HepG2 (cell line): Measurements from ENCODE around the gene PRDM11. TPM values are rescaled to one million over a fixed set of nuclear protein-coding genes. Genes with fewer than 3 reads are reported as not detected.

Experiments used
- ATAC-seq: fragments of 200-7000 bp; cut with Tn5 transposase; 3 replicates; pipeline ENCODE4 v1.9.1; 2020; ENCODE audit warnings: mild to moderate bottlenecking, moderate library complexity
- BruUV-seq: library from RNA; stranded (reverse); fragments of 400-500 nt; replicated peaks from 2 replicates; lab custom pipeline; 2021; lab: Mats Ljungman, UMichigan
- CTCF ChIA-PET: fragments of 300-600 bp; formaldehyde crosslinking; extraction: SDS; loops from one replicate; lab custom pipeline; 2021; ENCODE audit warnings: low total read pairs, inconsistent platforms, low intra/inter-chr PET ratio; lab: Yijun Ruan, JAX
- POLR2A ChIA-PET: fragments of 350-600 bp; sonication (Branson Sonifier 250); formaldehyde crosslinking; loops from one replicate; lab custom pipeline; 2020; ENCODE audit warnings: antibody characterized with exemption, inconsistent platforms; lab: Yijun Ruan, JAX
- DNase-seq: peaks from one replicate; pipeline ENCODE4 v3.0.0-alpha.2; 2015; ENCODE audit warnings: low spot score
- FAIRE-seq: peaks from 3 replicates; lab custom pipeline; 2011; peaks lifted over from hg19 to GRCh38; lab: Jason Lieb, UNC
- H2AFZ ChIP-seq: one replicate; pipeline ENCODE4 v1.6.1; 2011; ENCODE audit warnings: low read length, inconsistent platforms
- H3K27ac ChIP-seq: fragments of 300-600 bp; 3 replicates; pipeline ENCODE4 v1.8.0; 2011; ENCODE audit warnings: mixed run types, mild to moderate bottlenecking, mixed read lengths, low read length, inconsistent platforms; ENCODE audit not compliant: insufficient read depth; ENCODE audit errors: extremely low read length
- H3K27me3 ChIP-seq, 2 experiments: fragments of 200-600 bp in 1 of 2; 2 replicates in 1 of 2; 3 replicates in 1 of 2; pipeline versions ENCODE4 v1.6.0 to v1.8.0; 2011; ENCODE audit warnings: low read length in 2 of 2, mild to moderate bottlenecking in 2 of 2, moderate library complexity in 2 of 2, inconsistent platforms in 1 of 2; ENCODE audit not compliant: insufficient read depth in 2 of 2, control insufficient read depth in 1 of 2
- H3K36me3 ChIP-seq, 2 experiments: fragments of 200-600 bp in 1 of 2; replicated peaks in 1 of 2; 2 replicates in 1 of 2; 3 replicates in 1 of 2; pipeline versions ENCODE4 v1.5.1 to v1.8.0; 2011; ENCODE audit warnings: low read length in 2 of 2, inconsistent platforms in 1 of 2; ENCODE audit not compliant: insufficient read depth in 2 of 2, control insufficient read depth in 1 of 2
- H3K4me1 ChIP-seq: 2 replicates; pipeline ENCODE4 v1.5.1; 2012; ENCODE audit warnings: low read length, inconsistent platforms; ENCODE audit not compliant: insufficient read depth
- H3K4me2 ChIP-seq: 2 replicates; pipeline ENCODE4 v1.6.0; 2011; ENCODE audit warnings: low read depth, low read length, inconsistent platforms
- H3K4me3 ChIP-seq, 3 experiments: fragments of 200-600 bp in 1 of 3; sonication (generic), shearing (Covaris generic) in 1 of 3; replicated peaks in 1 of 3; 2 replicates each; pipeline ENCODE4 v1.5.1; 2011 to 2016; ENCODE audit warnings: low read length in 3 of 3, inconsistent platforms in 2 of 3, low read depth in 2 of 3, mild to moderate bottlenecking in 2 of 3, control low read depth in 1 of 3, mixed read lengths in 1 of 3; ENCODE audit not compliant: insufficient read depth in 1 of 3
- H3K79me2 ChIP-seq: one replicate; pipeline ENCODE4 v1.6.1; 2011; ENCODE audit warnings: low read length, inconsistent platforms; ENCODE audit not compliant: insufficient read depth
- H3K9ac ChIP-seq: 2 replicates; pipeline ENCODE4 v1.6.0; 2011; ENCODE audit warnings: mild to moderate bottlenecking, low read depth, low read length, inconsistent platforms; ENCODE audit not compliant: insufficient read depth
- H3K9me3 ChIP-seq: 2 replicates; pipeline ENCODE4 v1.5.1; 2012; ENCODE audit warnings: mild to moderate bottlenecking, low read length
- H4K20me1 ChIP-seq: 2 replicates; pipeline ENCODE4 v1.6.0; 2011; ENCODE audit warnings: inconsistent platforms, mild to moderate bottlenecking, low read length, moderate library complexity; ENCODE audit not compliant: insufficient read depth
- KMT2A ChIP-seq: sonication (generic); formaldehyde crosslinking; IDR thresholded peaks from 2 replicates; pipeline ENCODE4 v1.4.0; 2020; ENCODE audit warnings: missing genetic modification reagents
- PRMT3 ChIP-seq: sonication (generic); formaldehyde crosslinking; IDR thresholded peaks from 2 replicates; pipeline ENCODE4 v1.8.1; 2022; ENCODE audit warnings: low read depth, mild to moderate bottlenecking, moderate library complexity, missing genetic modification reagents, borderline replicate concordance
- SOX5 ChIP-seq: IDR thresholded peaks from 2 replicates; pipeline ENCODE4 v1.6.1; 2016; ENCODE audit warnings: borderline replicate concordance
- ZBTB3 ChIP-seq: sonication (generic); formaldehyde crosslinking; IDR thresholded peaks from 2 replicates; pipeline ENCODE4 v1.4.0; 2020; ENCODE audit warnings: low read depth, mild to moderate bottlenecking, moderate library complexity, missing genetic modification reagents, borderline replicate concordance
- ZNF282 ChIP-seq: fragments of 450-650 bp; IDR thresholded peaks from 2 replicates; pipeline ENCODE4 v1.6.1; 2018; ENCODE audit not compliant: partially characterized antibody
- ZNF607 ChIP-seq: sonication (generic); formaldehyde crosslinking; IDR thresholded peaks from 2 replicates; pipeline ENCODE4 v1.5.1; 2020; ENCODE audit warnings: missing genetic modification reagents, mild to moderate bottlenecking, borderline replicate concordance
- ZNF644 ChIP-seq: IDR thresholded peaks from 2 replicates; pipeline ENCODE4 v1.6.1; 2016; ENCODE audit warnings: low read depth
- ZNF761 ChIP-seq: sonication (generic); formaldehyde crosslinking; conservative IDR thresholded peaks from 2 replicates; pipeline ENCODE4 v1.4.0; 2020; ENCODE audit warnings: mild to moderate bottlenecking, missing genetic modification reagents
- ZSCAN29 ChIP-seq: sonication (generic); formaldehyde crosslinking; conservative IDR thresholded peaks from 2 replicates; pipeline ENCODE4 v1.4.0; 2020; ENCODE audit warnings: mild to moderate bottlenecking, missing genetic modification reagents
- WGBS: methylation state at CpG from one replicate; pipeline ENCODE4 v1.1.6; 2017; ENCODE audit warnings: low lambda C conversion rate; 5-methylcytosine and 5-hydroxymethylcytosine counted together
- in situ Hi-C: cut with HindIII; loops from 2 replicates; pipeline ENCODE4 v1.10.0; 2017; ENCODE audit warnings: low pct_unique_long_range_greater_than_20kb; ENCODE audit not compliant: extremely low pct_ligation_motif_present
- intact Hi-C: fragments of 100-400 bp; cut with micrococcal nuclease; formaldehyde crosslinking; loops from one replicate; pipeline ENCODE4 v1.10.0; 2022; ENCODE audit not compliant: unreplicated experiment
- polyA plus RNA-seq, 8 experiments: library from polyadenylated mRNA; depleted of rRNA in 3 of 8; stranded (reverse) in 7 of 8; unstranded in 1 of 8; fragments of >200 nt; fragmentation: Illumina TruSeq in 4 of 8; extraction: Trizol in 4 of 8; gene quantifications; 2 replicates each; pipeline versions ENCODE4 v1.2.1 to v1.2.3, GENCODE V29; 2011 to 2016; ENCODE audit warnings: low read depth in 4 of 8, missing spikeins in 1 of 8, mixed read lengths in 1 of 8; ENCODE audit not compliant: insufficient read depth in 1 of 8
- total RNA-seq, 5 experiments: library from RNA; depleted of rRNA; stranded (reverse); fragments of >200 nt; fragmentation: Illumina TruSeq; extraction: Trizol; gene quantifications; 2 replicates each; pipeline ENCODE4 v1.2.3, GENCODE V29; 2016; ENCODE audit warnings: low read depth in 1 of 5
- TF ChIP-seq, protein P1 (sequence below): sonication (generic); formaldehyde crosslinking; IDR thresholded peaks from 2 replicates; pipeline ENCODE4 v1.5.0; 2020; ENCODE audit warnings: missing genetic modification reagents
- TF ChIP-seq, protein P2 (sequence below): sonication (generic); formaldehyde crosslinking; IDR thresholded peaks from 2 replicates; pipeline ENCODE4 v1.5.0; 2020; ENCODE audit warnings: mild to moderate bottlenecking, missing genetic modification reagents, moderate library complexity

PRDM11 gene
- total and polyA plus RNA-seq, 2 of the 13 experiments (the other 11 are each of a cell fraction or from before 2014, with no cell fraction given), result 3.4 to 4.7 TPM

DNA sequence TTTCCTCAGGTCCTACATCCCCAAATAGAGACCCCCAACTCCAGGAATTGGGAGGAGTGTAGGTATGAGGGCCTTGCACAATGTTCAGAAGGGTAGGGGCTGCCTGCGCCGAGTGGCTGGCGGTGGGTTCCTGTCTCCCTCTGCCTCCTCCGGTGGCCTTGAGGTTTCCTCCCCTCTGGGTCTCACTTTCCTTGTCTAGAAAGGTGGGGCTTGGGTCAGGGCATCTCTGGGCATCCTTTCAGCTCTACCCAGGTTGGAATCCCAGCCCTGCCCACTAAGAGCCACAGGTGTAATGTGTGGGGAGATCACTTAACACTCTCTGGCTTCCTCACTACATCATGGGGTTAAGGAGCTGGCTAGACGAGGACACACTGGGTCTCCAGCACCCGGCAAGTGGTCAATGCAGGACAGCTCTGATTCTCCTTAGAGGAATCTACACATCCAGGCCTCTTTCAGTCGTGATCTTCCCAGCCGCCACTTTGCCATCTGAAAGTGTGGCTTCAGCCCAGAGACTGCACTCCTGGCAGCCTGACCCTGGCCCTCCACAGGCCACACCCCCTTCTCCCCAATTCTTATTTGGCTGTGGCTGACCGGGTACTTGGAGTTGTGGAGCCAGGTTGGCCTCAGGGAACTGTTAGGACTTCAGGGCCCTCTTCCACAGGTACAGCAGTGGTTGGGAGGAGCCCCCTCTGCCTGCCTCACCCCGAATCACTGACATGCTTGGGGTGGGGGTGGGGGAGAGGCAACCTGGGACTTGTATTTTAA, 22.1 kb downstream of the PRDM11 start:
- POLR2A ChIA-PET, result no interaction called here
- H3K79me2 ChIP-seq, result no peaks in the 10 kb centered on the region

More for the DNA sequence above, 22.1 kb downstream of the PRDM11 start:
- BruUV-seq, result no TSS peak
- Histone ChIP-seq H3K4me1 (peaks cover 20% of the 10 kb centered on the region), H2AFZ (no peak overlapping the region), H3K4me3 (no peak overlapping the region), H3K9ac (no peak overlapping the region), H3K4me2 (no peak overlapping the region), H3K36me3 (no peaks in the 10 kb centered on the region), H3K27ac (no peak overlapping the region), H3K9me3 (no peaks in the 10 kb centered on the region), H3K27me3 (no peaks in the 10 kb centered on the region), H4K20me1 (no peaks in the 10 kb centered on the region)
- in situ Hi-C loops (no loop called here), intact Hi-C loops (no loop called here)
- no peak for DNase-seq
- no peak for ATAC-seq
- TF ChIP-seq SOX5 (CRISPR knock-in tag) (no peak), ZSCAN29 (CRISPR knock-in tag) (no peak), ZNF282 (no peak), ZNF644 (CRISPR knock-in tag) (no peak), ZBTB3 (no peak), ZNF607 (CRISPR knock-in tag) (no peak), ZNF761 (CRISPR knock-in tag) (no peak), KMT2A (no peak), PRMT3 (CRISPR knock-in tag) (no peak)
- TF ChIP-seq, protein P1, sequence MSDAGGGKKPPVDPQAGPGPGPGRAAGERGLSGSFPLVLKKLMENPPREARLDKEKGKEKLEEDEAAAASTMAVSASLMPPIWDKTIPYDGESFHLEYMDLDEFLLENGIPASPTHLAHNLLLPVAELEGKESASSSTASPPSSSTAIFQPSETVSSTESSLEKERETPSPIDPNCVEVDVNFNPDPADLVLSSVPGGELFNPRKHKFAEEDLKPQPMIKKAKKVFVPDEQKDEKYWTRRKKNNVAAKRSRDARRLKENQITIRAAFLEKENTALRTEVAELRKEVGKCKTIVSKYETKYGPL, result no peak
- TF ChIP-seq, protein P2, sequence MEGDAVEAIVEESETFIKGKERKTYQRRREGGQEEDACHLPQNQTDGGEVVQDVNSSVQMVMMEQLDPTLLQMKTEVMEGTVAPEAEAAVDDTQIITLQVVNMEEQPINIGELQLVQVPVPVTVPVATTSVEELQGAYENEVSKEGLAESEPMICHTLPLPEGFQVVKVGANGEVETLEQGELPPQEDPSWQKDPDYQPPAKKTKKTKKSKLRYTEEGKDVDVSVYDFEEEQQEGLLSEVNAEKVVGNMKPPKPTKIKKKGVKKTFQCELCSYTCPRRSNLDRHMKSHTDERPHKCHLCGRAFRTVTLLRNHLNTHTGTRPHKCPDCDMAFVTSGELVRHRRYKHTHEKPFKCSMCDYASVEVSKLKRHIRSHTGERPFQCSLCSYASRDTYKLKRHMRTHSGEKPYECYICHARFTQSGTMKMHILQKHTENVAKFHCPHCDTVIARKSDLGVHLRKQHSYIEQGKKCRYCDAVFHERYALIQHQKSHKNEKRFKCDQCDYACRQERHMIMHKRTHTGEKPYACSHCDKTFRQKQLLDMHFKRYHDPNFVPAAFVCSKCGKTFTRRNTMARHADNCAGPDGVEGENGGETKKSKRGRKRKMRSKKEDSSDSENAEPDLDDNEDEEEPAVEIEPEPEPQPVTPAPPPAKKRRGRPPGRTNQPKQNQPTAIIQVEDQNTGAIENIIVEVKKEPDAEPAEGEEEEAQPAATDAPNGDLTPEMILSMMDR, result no peak
- CTCF ChIA-PET, result no interaction called here
- 60% methylated on average over 9 of the region's 10 CpGs for WGBS
- FAIRE-seq, result no peak
